IMR-90 (cell line): ENCODE measurements around the gene SLC9A3. TPM values are rescaled to one million over a fixed set of nuclear protein-coding genes. Genes with fewer than 3 reads are reported as not detected.

ENCODE experiments used
- ATAC-seq: fragments of 200-7000 bp; cut with Tn5 transposase; 2 replicates; pipeline ENCODE4 v1.9.1; 2020; ENCODE audit warnings: low read depth, mild to moderate bottlenecking, moderate library complexity
- BruUV-seq: library from RNA; stranded (reverse); fragments of 400-500 nt; replicated peaks from 2 replicates; lab custom pipeline; 2021; lab: Mats Ljungman, UMichigan
- CTCF ChIA-PET: fragments of 300-600 bp; formaldehyde crosslinking; extraction: SDS; loops from one replicate; lab custom pipeline; 2021; ENCODE audit warnings: antibody characterized with exemption; lab: Yijun Ruan, JAX
- POLR2A ChIA-PET: fragments of 300-600 bp; sonication (Branson Sonifier 250); formaldehyde crosslinking; loops from one replicate; lab custom pipeline; 2022; ENCODE audit warnings: antibody characterized with exemption; ENCODE audit not compliant: unreplicated experiment; lab: Charles Lee
- DNase-seq: peaks from one replicate; pipeline ENCODE4 v3.0.0; 2013
- H2AFZ ChIP-seq: replicated peaks from 2 replicates; pipeline ENCODE3; 2013; ENCODE audit warnings: low read length, mild to moderate bottlenecking; ENCODE audit not compliant: poor library complexity
- H2AK5ac ChIP-seq: 2 replicates; pipeline ENCODE4 v1.6.1; 2013; ENCODE audit warnings: low read depth, low read length, inconsistent platforms
- H2AK9ac ChIP-seq: replicated peaks from 2 replicates; pipeline ENCODE3; 2013; ENCODE audit warnings: mild to moderate bottlenecking, low read depth, low read length, moderate library complexity; ENCODE audit not compliant: poor library complexity
- H2BK120ac ChIP-seq: 2 replicates; pipeline ENCODE4 v1.6.1; 2013; ENCODE audit warnings: low read depth, low read length, inconsistent platforms
- H2BK15ac ChIP-seq: 3 replicates; pipeline ENCODE4 v1.6.1; 2013; ENCODE audit warnings: low read depth, low read length, inconsistent platforms
- H2BK20ac ChIP-seq: 2 replicates; pipeline ENCODE4 v1.6.1; 2013; ENCODE audit warnings: low read depth, mild to moderate bottlenecking, inconsistent platforms, low read length, moderate library complexity
- H2BK5ac ChIP-seq: 2 replicates; pipeline ENCODE4 v1.6.1; 2013; ENCODE audit warnings: mild to moderate bottlenecking, low read depth, low read length, inconsistent platforms; ENCODE audit not compliant: poor library complexity, severe bottlenecking
- H3K14ac ChIP-seq: replicated peaks from 2 replicates; pipeline ENCODE4 v1.6.1; 2013; ENCODE audit warnings: low read depth, low read length, inconsistent platforms
- H3K18ac ChIP-seq: 2 replicates; pipeline ENCODE4 v1.6.1; 2013; ENCODE audit warnings: low read depth, low read length, control low read depth
- H3K23ac ChIP-seq: 2 replicates; pipeline ENCODE4 v1.6.1; 2013; ENCODE audit warnings: low read depth, low read length, inconsistent platforms
- H3K27ac ChIP-seq: 2 replicates; pipeline ENCODE4 v1.5.1; 2013; ENCODE audit warnings: mild to moderate bottlenecking, control low read depth, low read length; ENCODE audit not compliant: insufficient read depth
- H3K27me3 ChIP-seq: 2 replicates; pipeline ENCODE4 v1.6.1; 2013; ENCODE audit warnings: low read length; ENCODE audit not compliant: control insufficient read depth, insufficient read depth
- H3K36me3 ChIP-seq: 2 replicates; pipeline ENCODE4 v1.6.1; 2013; ENCODE audit warnings: low read length, mixed read lengths; ENCODE audit not compliant: control insufficient read depth, insufficient read depth
- H3K4ac ChIP-seq: 2 replicates; pipeline ENCODE4 v1.6.1; 2013; ENCODE audit warnings: low read depth, low read length, inconsistent platforms
- H3K4me1 ChIP-seq: 2 replicates; pipeline ENCODE4 v1.6.1; 2013; ENCODE audit warnings: low read length, mixed read lengths; ENCODE audit not compliant: control insufficient read depth, insufficient read depth
- H3K4me2 ChIP-seq: 2 replicates; pipeline ENCODE4 v1.6.1; 2013; ENCODE audit warnings: low read depth, mild to moderate bottlenecking, control low read depth, low read length, moderate library complexity
- H3K4me3 ChIP-seq: 2 replicates; pipeline ENCODE4 v1.5.1; 2013; ENCODE audit warnings: low read depth, mild to moderate bottlenecking, control low read depth, low read length, moderate library complexity; ENCODE audit not compliant: insufficient read depth
- H3K56ac ChIP-seq: 2 replicates; pipeline ENCODE4 v1.6.1; 2013; ENCODE audit warnings: low read length, inconsistent platforms; ENCODE audit not compliant: insufficient read depth; ENCODE audit errors: extremely low read depth
- H3K79me1 ChIP-seq, 2 experiments: 2 replicates each; pipeline ENCODE4 v1.6.1; 2013; ENCODE audit warnings: low read length in 2 of 2, inconsistent platforms in 1 of 2, low read depth in 1 of 2
- H3K9ac ChIP-seq: 2 replicates; pipeline ENCODE4 v1.6.1; 2013; ENCODE audit warnings: low read depth, low read length, control low read depth
- H3K9me1 ChIP-seq: 2 replicates; pipeline ENCODE4 v1.6.1; 2013; ENCODE audit warnings: low read length, inconsistent platforms; ENCODE audit not compliant: insufficient read depth
- H3K9me3 ChIP-seq: 2 replicates; pipeline ENCODE4 v1.6.1; 2013; ENCODE audit warnings: low read length; ENCODE audit not compliant: control insufficient read depth, insufficient read depth
- H4K20me1 ChIP-seq: 2 replicates; pipeline ENCODE4 v1.6.1; 2013; ENCODE audit warnings: low read length, inconsistent platforms; ENCODE audit not compliant: insufficient read depth
- H4K5ac ChIP-seq: 2 replicates; pipeline ENCODE4 v1.6.1; 2013; ENCODE audit warnings: mild to moderate bottlenecking, low read depth, low read length, control low read depth
- H4K8ac ChIP-seq, 2 experiments: 2 replicates each; pipeline ENCODE4 v1.6.1; 2013; ENCODE audit warnings: low read depth in 2 of 2, low read length in 2 of 2, control low read depth in 1 of 2, inconsistent platforms in 1 of 2
- H4K91ac ChIP-seq: 2 replicates; pipeline ENCODE4 v1.6.1; 2013; ENCODE audit warnings: low read depth, low read length, inconsistent platforms; ENCODE audit not compliant: insufficient read depth
- BHLHE40 ChIP-seq: fragments of 150-350 bp; IDR thresholded peaks from 2 replicates; pipeline ENCODE4 v1.6.1; 2016; ENCODE audit warnings: mild to moderate bottlenecking, low read depth, low read length
- CEBPB ChIP-seq: IDR thresholded peaks from 2 replicates; pipeline ENCODE4 v1.6.1; 2012; ENCODE audit warnings: low read depth, low read length, improper control_type of control experiment
- CHD1 ChIP-seq: IDR thresholded peaks from 2 replicates; pipeline ENCODE4 v1.6.1; 2012; ENCODE audit warnings: low read depth, low read length, improper control_type of control experiment
- FOS ChIP-seq: fragments of 150-350 bp; IDR thresholded peaks from 2 replicates; pipeline ENCODE4 v1.6.1; 2016; ENCODE audit warnings: low read depth, low read length
- MAFK ChIP-seq: IDR thresholded peaks from 2 replicates; pipeline ENCODE4 v1.6.1; 2012; ENCODE audit warnings: low read depth, low read length, improper control_type of control experiment
- MXI1 ChIP-seq: IDR thresholded peaks from 2 replicates; pipeline ENCODE4 v1.6.1; 2012; ENCODE audit warnings: low read depth, mild to moderate bottlenecking, low read length, moderate library complexity, borderline replicate concordance
- NFE2L2 ChIP-seq: fragments of 150-350 bp; IDR thresholded peaks from 2 replicates; pipeline ENCODE4 v1.6.1; 2016; ENCODE audit warnings: low read depth, mild to moderate bottlenecking, low read length
- POLR2A ChIP-seq: IDR thresholded peaks from 2 replicates; pipeline ENCODE4 v1.6.1; 2012; ENCODE audit warnings: mild to moderate bottlenecking, low read depth, low read length
- RAD21 ChIP-seq: IDR thresholded peaks from 2 replicates; pipeline ENCODE4 v1.6.1; 2012; ENCODE audit warnings: low read length, improper control_type of control experiment
- RFX5 ChIP-seq: IDR thresholded peaks from 2 replicates; pipeline ENCODE4 v1.8.0; 2012; ENCODE audit warnings: low read depth, mild to moderate bottlenecking, low read length, moderate library complexity
- WGBS, 2 experiments: methylation state at CpG; one replicate each; pipeline versions ENCODE4 v1.1.5 to v1.1.7; 2013; ENCODE audit warnings: missing lambda C conversion rate in 2 of 2; ENCODE audit not compliant: insufficient read length in 1 of 2; ENCODE audit errors: extremely low coverage in 2 of 2; 5-methylcytosine and 5-hydroxymethylcytosine counted together
- dilution Hi-C: fragments of 300-500 bp; cut with HindIII; formaldehyde crosslinking; loops from one replicate; pipeline ENCODE4 v1.14.3; 2018; ENCODE audit warnings: low sequenced_read_pairs; ENCODE audit not compliant: unreplicated experiment
- in situ Hi-C: fragments of 300-500 bp; cut with MboI; formaldehyde crosslinking; loops from 3 replicates; pipeline ENCODE4 v1.14.3; 2019; ENCODE audit warnings: low sequenced_read_pairs, inconsistent platforms, mixed read lengths
- intact Hi-C: fragments of 100-400 bp; cut with micrococcal nuclease; formaldehyde crosslinking; loops from 2 replicates; pipeline ENCODE4 v1.10.0; 2022
- polyA plus RNA-seq, 3 experiments: library from polyadenylated mRNA; depleted of rRNA; stranded (reverse); fragments of >200 nt; gene quantifications; 2 replicates each; pipeline ENCODE4 v1.2.3, GENCODE V29; 2012; ENCODE audit warnings: low replicate concordance in 1 of 3
- total RNA-seq: library from RNA; depleted of rRNA; stranded (reverse); fragments of >200 nt; gene quantifications from 2 replicates; pipeline ENCODE4 v1.2.3, GENCODE V29; 2012
- TF ChIP-seq, protein P1 (sequence below): fragments of 150-350 bp; IDR thresholded peaks from 2 replicates; pipeline ENCODE4 v1.6.1; 2016; ENCODE audit warnings: low read depth, mild to moderate bottlenecking, low read length, moderate library complexity, borderline replicate concordance
- TF ChIP-seq, protein P2 (sequence below): conservative IDR thresholded peaks from 2 replicates; pipeline ENCODE4 v1.5.1; 2012; ENCODE audit warnings: mild to moderate bottlenecking, low read depth, low read length, improper control_type of control experiment

The SLC9A3 gene
- total and polyA plus RNA-seq, 2 of the 4 experiments (the other 2 are of a cell fraction), result 0.72 to 1.5 TPM

DNA sequence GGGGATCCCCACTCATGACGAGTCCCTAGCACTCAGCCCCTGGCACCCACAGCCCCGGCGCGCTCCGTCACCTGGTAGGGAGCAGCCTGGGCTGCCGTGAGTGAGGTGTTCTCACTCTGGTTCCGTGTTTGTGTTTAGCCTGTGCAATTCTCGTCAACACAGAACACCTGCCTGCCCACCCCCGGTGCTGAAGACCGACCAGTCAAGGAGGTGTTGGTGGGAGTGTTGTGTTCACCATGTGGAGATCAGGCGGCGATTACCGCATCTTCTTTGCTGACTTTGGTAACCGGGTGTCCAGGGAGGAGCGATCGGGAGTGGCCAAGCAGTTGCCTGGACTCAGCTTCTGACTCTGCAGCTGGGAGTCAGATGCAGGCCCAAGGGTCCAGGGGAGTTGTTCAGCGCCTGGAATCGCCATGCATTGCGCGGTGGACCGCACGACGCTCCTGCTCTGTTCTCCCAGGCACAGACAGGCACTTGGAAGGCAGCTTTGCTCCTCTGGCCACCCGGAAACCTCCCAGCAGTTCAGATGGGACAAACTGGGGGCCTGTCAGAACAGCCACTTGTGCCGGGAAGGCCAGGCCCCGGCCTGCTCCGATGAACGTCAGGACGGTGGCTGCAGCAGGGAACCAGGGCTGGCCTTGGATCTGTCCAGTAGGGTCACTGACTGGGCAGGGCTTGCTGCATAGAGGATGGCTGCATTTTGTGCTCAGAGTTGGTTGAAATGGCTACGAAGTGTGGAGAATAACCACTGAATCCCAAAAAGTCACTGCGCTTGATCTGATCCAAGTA is 53.1 kb downstream of the SLC9A3 start:
- Histone ChIP-seq H3K9me1 (peaks cover 4% of the 10 kb centered on the region), H4K20me1 (peaks cover 4% of the 10 kb centered on the region; the same call in 1 of the 2 replicates), H3K4me1 (peaks cover 7% of the 10 kb centered on the region; the same call in 1 of the 2 replicates), H2BK5ac (no peak overlapping the region), H3K9me3 (no peaks in the 10 kb centered on the region), H4K8ac (no peak overlapping the region), H3K56ac (no peak overlapping the region), H3K4ac (no peak overlapping the region), H3K14ac (no peak overlapping the region), H2AK9ac (no peak overlapping the region), H4K91ac (no peak overlapping the region), H2BK15ac (no peak overlapping the region), H2BK120ac (no peak overlapping the region), H3K36me3 (peaks cover 21% of the 10 kb centered on the region), H3K79me1 (peaks cover 15 to 33% of the 10 kb centered on the region in 2 experiments), H2AFZ (no peak overlapping the region), H3K4me2 (no peak overlapping the region), H3K4me3 (no peak overlapping the region), H3K9ac (no peak overlapping the region), H2BK20ac (no peak overlapping the region), H2AK5ac (0 out of 2 replicates have a peak overlapping the region, but pooled peaks have one; percentile 67), H3K23ac (no peak overlapping the region), H3K18ac (no peak overlapping the region), H3K27me3 (no peaks in the 10 kb centered on the region), H4K5ac (no peak overlapping the region), H3K27ac (no peak overlapping the region)
- in situ Hi-C loops, result no loop called here
- WGBS, 2 experiments, result 94% methylated on average over 22 of the region's 31 CpGs; no CpG with 5 or more reads in 1 of the 2 experiments
- intact Hi-C loops, result loop anchor here (10.0 kb wide), 1 partner anchor 434 kb away; no protein-coding TSS in a partner anchor
- POLR2A ChIA-PET, result no interaction called here
- CTCF ChIA-PET, result no interaction called here
- dilution Hi-C loops, result no loop called here
- TF ChIP-seq CEBPB (no peak), BHLHE40 (no peak), POLR2A (no peak), NFE2L2 (no peak), MAFK (no peak), RFX5 (no peak), CHD1 (no peak), MXI1 (no peak), FOS (no peak), RAD21 (no peak)
- TF ChIP-seq, protein P1, sequence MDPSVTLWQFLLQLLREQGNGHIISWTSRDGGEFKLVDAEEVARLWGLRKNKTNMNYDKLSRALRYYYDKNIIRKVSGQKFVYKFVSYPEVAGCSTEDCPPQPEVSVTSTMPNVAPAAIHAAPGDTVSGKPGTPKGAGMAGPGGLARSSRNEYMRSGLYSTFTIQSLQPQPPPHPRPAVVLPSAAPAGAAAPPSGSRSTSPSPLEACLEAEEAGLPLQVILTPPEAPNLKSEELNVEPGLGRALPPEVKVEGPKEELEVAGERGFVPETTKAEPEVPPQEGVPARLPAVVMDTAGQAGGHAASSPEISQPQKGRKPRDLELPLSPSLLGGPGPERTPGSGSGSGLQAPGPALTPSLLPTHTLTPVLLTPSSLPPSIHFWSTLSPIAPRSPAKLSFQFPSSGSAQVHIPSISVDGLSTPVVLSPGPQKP, result no peak
- TF ChIP-seq, protein P2, sequence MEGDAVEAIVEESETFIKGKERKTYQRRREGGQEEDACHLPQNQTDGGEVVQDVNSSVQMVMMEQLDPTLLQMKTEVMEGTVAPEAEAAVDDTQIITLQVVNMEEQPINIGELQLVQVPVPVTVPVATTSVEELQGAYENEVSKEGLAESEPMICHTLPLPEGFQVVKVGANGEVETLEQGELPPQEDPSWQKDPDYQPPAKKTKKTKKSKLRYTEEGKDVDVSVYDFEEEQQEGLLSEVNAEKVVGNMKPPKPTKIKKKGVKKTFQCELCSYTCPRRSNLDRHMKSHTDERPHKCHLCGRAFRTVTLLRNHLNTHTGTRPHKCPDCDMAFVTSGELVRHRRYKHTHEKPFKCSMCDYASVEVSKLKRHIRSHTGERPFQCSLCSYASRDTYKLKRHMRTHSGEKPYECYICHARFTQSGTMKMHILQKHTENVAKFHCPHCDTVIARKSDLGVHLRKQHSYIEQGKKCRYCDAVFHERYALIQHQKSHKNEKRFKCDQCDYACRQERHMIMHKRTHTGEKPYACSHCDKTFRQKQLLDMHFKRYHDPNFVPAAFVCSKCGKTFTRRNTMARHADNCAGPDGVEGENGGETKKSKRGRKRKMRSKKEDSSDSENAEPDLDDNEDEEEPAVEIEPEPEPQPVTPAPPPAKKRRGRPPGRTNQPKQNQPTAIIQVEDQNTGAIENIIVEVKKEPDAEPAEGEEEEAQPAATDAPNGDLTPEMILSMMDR, result no peak
- DNase-seq (no peak), ATAC-seq (no peak)
- no TSS peak for BruUV-seq
